HCT116 (cell line): ENCODE results near the gene INTS3. TPM values are rescaled to one million over a fixed set of nuclear protein-coding genes. Genes with fewer than 3 reads are reported as not detected.
A peak's percentile ranks its signal among the peaks of the same experiment; 100 is the strongest.

Source experiments
- ATAC-seq: fragments of 200-7000 bp; cut with Tn5 transposase; 2 replicates; pipeline ENCODE4 v1.9.1; 2020; ENCODE audit warnings: mild to moderate bottlenecking, moderate library complexity
- BruUV-seq: library from RNA; stranded (reverse); fragments of 400-500 nt; replicated peaks from 2 replicates; lab custom pipeline; 2021; lab: Mats Ljungman, UMichigan
- CTCF ChIA-PET: fragments of 300-600 bp; sonication (Branson Sonifier 250); formaldehyde crosslinking; loops from one replicate; lab custom pipeline; 2021; ENCODE audit warnings: antibody characterized with exemption; lab: Charles Lee
- POLR2A ChIA-PET: fragments of 300-600, 350-600 bp; sonication (Branson Sonifier 250); formaldehyde crosslinking; loops from one replicate; lab custom pipeline; 2021; ENCODE audit warnings: antibody characterized with exemption; lab: Charles Lee
- RAD21 ChIA-PET, 2 experiments: fragments of 300-600 bp; sonication (Branson Sonifier 250); formaldehyde crosslinking; loops; one replicate each; lab custom pipeline; 2023; ENCODE audit warnings: low total read pairs in 2 of 2; ENCODE audit not compliant: uncharacterized antibody in 2 of 2, unreplicated experiment in 2 of 2, low non-redundant PET in 1 of 2; lab: Charles Lee
- DNase-seq: peaks from one replicate; pipeline ENCODE4 v3.0.0-alpha.2; 2010; ENCODE audit warnings: low read depth, low spot score
- H2AFZ ChIP-seq: fragments of 200-600 bp; shearing (Covaris generic), sonication (generic); 2 replicates; pipeline ENCODE4 v1.6.1; 2017; ENCODE audit warnings: low read depth, mixed run types, mixed read lengths, antibody characterized with exemption, low read length; ENCODE audit not compliant: poor library complexity, severe bottlenecking
- H3K27ac ChIP-seq: 2 replicates; pipeline ENCODE4 v1.5.1; 2012; ENCODE audit warnings: low read depth, low read length
- H3K27me3 ChIP-seq: fragments of 200-600 bp; sonication (generic); 2 replicates; pipeline ENCODE4 v1.6.1; 2016; ENCODE audit warnings: mixed run types, low read length, mixed read lengths; ENCODE audit not compliant: insufficient read depth
- H3K36me3 ChIP-seq, 2 experiments: fragments of 200-500 bp in 1 of 2; fragments of 200-600 bp in 1 of 2; sonication (Bioruptor generic) in 1 of 2; sonication (generic) in 1 of 2; 2 replicates each; pipeline versions ENCODE4 v1.5.1 to v1.6.1; 2014 to 2016; ENCODE audit warnings: low read length in 2 of 2, inconsistent platforms in 1 of 2, mixed read lengths in 1 of 2, mixed run types in 1 of 2; ENCODE audit not compliant: insufficient read depth in 2 of 2, control insufficient read depth in 1 of 2
- H3K4me1 ChIP-seq, 2 experiments: fragments of 200-600 bp in 1 of 2; sonication (generic) in 1 of 2; 2 replicates each; pipeline versions ENCODE4 v1.5.1 to v1.6.1; 2012 to 2017; ENCODE audit warnings: low read length in 2 of 2, inconsistent platforms in 1 of 2, mild to moderate bottlenecking in 1 of 2, mixed read lengths in 1 of 2, mixed run types in 1 of 2, moderate library complexity in 1 of 2; ENCODE audit not compliant: insufficient read depth in 2 of 2, control insufficient read depth in 1 of 2
- H3K4me2 ChIP-seq: fragments of 200-600 bp; sonication (generic); 2 replicates; pipeline ENCODE4 v1.6.1; 2017; ENCODE audit warnings: mixed run types, low read length, mixed read lengths
- H3K4me3 ChIP-seq, 2 experiments: fragments of 200-600 bp in 1 of 2; sonication (generic) in 1 of 2; replicated peaks in 1 of 2; 2 replicates each; pipeline ENCODE4 v1.5.1; 2011 to 2016; ENCODE audit warnings: low read length in 2 of 2, control low read depth in 1 of 2, low read depth in 1 of 2, mild to moderate bottlenecking in 1 of 2, mixed read lengths in 1 of 2, mixed run types in 1 of 2
- H3K79me2 ChIP-seq: fragments of 200-600 bp; sonication (generic); 2 replicates; pipeline ENCODE4 v1.6.1; 2017; ENCODE audit warnings: mild to moderate bottlenecking, mixed run types, low read length, moderate library complexity, mixed read lengths; ENCODE audit not compliant: insufficient read depth
- H3K9ac ChIP-seq: fragments of 200-600 bp; sonication (generic); 2 replicates; pipeline ENCODE4 v1.6.1; 2016; ENCODE audit warnings: low read length, mixed read lengths
- H3K9me2 ChIP-seq: fragments of 200-600 bp; sonication (generic), shearing (Covaris generic); 2 replicates; pipeline ENCODE4 v1.6.1; 2017; ENCODE audit warnings: mixed run types, mild to moderate bottlenecking, moderate library complexity; ENCODE audit not compliant: insufficient read depth
- H3K9me3 ChIP-seq, 2 experiments: fragments of 200-500 bp in 1 of 2; fragments of 200-600 bp in 1 of 2; sonication (Bioruptor generic) in 1 of 2; sonication (generic) in 1 of 2; 2 replicates each; pipeline ENCODE4 v1.6.1; 2014 to 2017; ENCODE audit warnings: low read length in 2 of 2, mixed read lengths in 2 of 2, inconsistent platforms in 1 of 2, low read depth in 1 of 2, mild to moderate bottlenecking in 1 of 2, mixed run types in 1 of 2, moderate library complexity in 1 of 2; ENCODE audit not compliant: control insufficient read depth in 1 of 2, insufficient read depth in 1 of 2
- H4K20me1 ChIP-seq: fragments of 200-600 bp; sonication (generic), shearing (Covaris generic); 2 replicates; pipeline ENCODE4 v1.6.1; 2017; ENCODE audit warnings: mixed run types, mild to moderate bottlenecking, moderate library complexity; ENCODE audit not compliant: insufficient read depth
- FOSL1 ChIP-seq: IDR thresholded peaks from 2 replicates; pipeline ENCODE4 v1.6.1; 2012; ENCODE audit warnings: low read depth
- POLR2A ChIP-seq: IDR thresholded peaks from 2 replicates; pipeline ENCODE4 v1.7.0; 2011; ENCODE audit warnings: borderline replicate concordance; ENCODE audit not compliant: insufficient read depth, insufficient read length; ENCODE audit errors: extremely low read depth
- TCF7L2 ChIP-seq: IDR thresholded peaks from 2 replicates; pipeline ENCODE4 v1.7.0; 2011; ENCODE audit warnings: borderline replicate concordance, inconsistent platforms; ENCODE audit not compliant: insufficient read depth, insufficient read length; ENCODE audit errors: extremely low read depth
- ZBTB33 ChIP-seq: IDR thresholded peaks from 2 replicates; pipeline ENCODE4 v1.6.1; 2011; ENCODE audit warnings: mild to moderate bottlenecking, low read length, moderate library complexity; ENCODE audit not compliant: insufficient replicate concordance; ENCODE audit errors: extremely low read depth
- ZFX ChIP-seq: fragments of 450-650 bp; IDR thresholded peaks from 2 replicates; pipeline ENCODE4 v1.6.1; 2017
- intact Hi-C: fragments of 100-400 bp; cut with micrococcal nuclease; formaldehyde crosslinking; loops from 2 replicates; pipeline ENCODE4 v1.10.0; 2022
- total RNA-seq: library from RNA; stranded (reverse); gene quantifications from one replicate; pipeline ENCODE4 v1.2.1, GENCODE V29; 2021; ENCODE audit not compliant: unreplicated experiment

INTS3 gene
- total RNA-seq, 1 experiment from 2014 or later = 47.6 TPM

GRCh38 chr1:153696741-153697140, 31.1 kb upstream of the INTS3 start:
- DNase-seq (no peak), ATAC-seq (no peak)
- Histone ChIP-seq H3K4me3 (no peak overlapping the region), H3K36me3 (no peaks in the 10 kb centered on the region), H3K9ac (no peak overlapping the region), H3K9me2 (no peaks in the 10 kb centered on the region), H4K20me1 (no peaks in the 10 kb centered on the region), H3K27ac (no peak overlapping the region), H2AFZ (peak overlapping the region; percentile 65), H3K4me2 (peak overlapping the region; percentile 21; the same call in 1 of the 2 replicates)
- POLR2A ChIA-PET = no interaction called here
- RAD21 ChIA-PET = no interaction called here
- CTCF ChIA-PET = interaction anchor here (0.7 kb wide), 1 partner anchor 25 kb away, joined by 3 read pairs; no protein-coding TSS in a partner anchor
- BruUV-seq = no TSS peak
- TF ChIP-seq TCF7L2 = no peak
- TF ChIP-seq POLR2A = no peak
- TF ChIP-seq FOSL1 = no peak
- TF ChIP-seq, all 23 proteins: peak for 0
- H3K9me3 ChIP-seq = no peaks in the 10 kb centered on the region
- no peaks in the 10 kb centered on the region for H3K79me2 ChIP-seq
- intact Hi-C loops = no loop called here
- no peaks in the 10 kb centered on the region for H3K27me3 ChIP-seq
- peaks cover 2 to 22% of the 10 kb centered on the region in 2 experiments; a peak in 2 of 4 replicates for H3K4me1 ChIP-seq

GRCh38 chr1:153697191-153698019, 30.4 kb upstream of the INTS3 start:
- no peak for DNase-seq
- Histone ChIP-seq H3K27me3 (no peaks in the 10 kb centered on the region), H3K36me3 (no peaks in the 10 kb centered on the region), H3K4me1 (peaks cover 2 to 22% of the 10 kb centered on the region in 2 experiments; a peak in 2 of 4 replicates), H3K4me3 (no peak overlapping the region), H3K9me2 (no peaks in the 10 kb centered on the region), H3K9ac (no peak overlapping the region), H4K20me1 (no peaks in the 10 kb centered on the region), H3K79me2 (no peaks in the 10 kb centered on the region), H3K27ac (no peak overlapping the region)
- peak; percentile 36; the same call in 1 of the 2 replicates for ATAC-seq
- ChIA-PET CTCF (interaction anchor here (0.7 kb wide), 1 partner anchor 25 kb away, joined by 3 read pairs; no protein-coding TSS in a partner anchor), RAD21 (no interaction called here), POLR2A (interaction anchor here (1.3 kb wide), 1 partner anchor 12 kb away, joined by 4 read pairs; no protein-coding TSS in a partner anchor)
- intact Hi-C loops = no loop called here
- TF ChIP-seq ZBTB33 = no peak
- TF ChIP-seq ZFX = 0 out of 2 replicates have a peak, but pooled peaks have one; percentile 30
- TF ChIP-seq, all 23 proteins: peak for 1
- Histone ChIP-seq H3K9me3 (no peaks in the 10 kb centered on the region), H2AFZ (peak overlapping the region; percentile 65), H3K4me2 (peak overlapping the region; percentile 21; the same call in 1 of the 2 replicates)
- BruUV-seq = no TSS peak
